HL-60/S4 treated with phorbol 12-myristate 13-acetate at 8.2 ng/mL for 4 days and 3 days (cell line): ENCODE measurements around the gene EIF4G2.

Experiments
- in situ Hi-C: fragments of 300-500 bp; cut with MboI; formaldehyde crosslinking; loops from 2 replicates; pipeline ENCODE4 v1.15.0; 2022; ENCODE audit warnings: low sequenced_read_pairs

EIF4G2 gene

DNA sequence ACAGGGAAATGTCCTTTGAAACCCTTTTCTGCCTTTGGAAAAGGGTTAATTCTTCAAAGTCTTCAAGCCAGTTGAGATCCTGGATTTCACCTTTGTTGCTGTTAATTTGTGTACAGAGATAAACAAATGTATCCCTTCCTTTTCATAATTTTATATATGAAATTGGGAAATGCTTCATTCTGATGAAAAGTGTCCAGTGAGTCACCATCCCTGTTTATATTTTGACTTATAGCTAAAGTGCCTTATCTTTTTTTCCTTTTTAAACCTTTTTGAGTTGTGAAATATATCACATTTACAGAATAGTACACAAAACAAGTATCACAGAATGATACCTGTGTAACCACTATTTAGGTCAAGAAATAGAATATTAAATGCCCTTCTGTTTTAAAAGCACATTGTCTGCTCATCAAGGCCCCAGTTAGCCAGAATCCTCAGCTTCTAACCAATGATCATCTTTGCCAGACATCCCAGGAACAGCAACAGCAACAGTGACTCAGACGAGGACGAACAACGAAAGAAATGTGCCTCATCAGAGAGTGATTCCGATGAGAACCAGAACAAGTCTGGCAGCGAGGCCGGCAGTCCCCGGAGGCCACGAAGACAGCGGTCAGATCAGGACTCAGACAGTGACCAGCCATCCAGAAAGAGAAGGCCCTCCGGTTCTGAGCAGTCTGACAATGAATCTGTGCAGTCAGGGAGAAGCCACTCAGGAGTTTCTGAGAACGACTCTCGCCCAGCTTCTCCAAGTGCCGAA is 30.3 kb downstream of the EIF4G2 start:
- in situ Hi-C loops, result loop anchor here (25.0 kb wide), 1 partner anchor 1009 kb away; no protein-coding TSS in a partner anchor

DNA sequence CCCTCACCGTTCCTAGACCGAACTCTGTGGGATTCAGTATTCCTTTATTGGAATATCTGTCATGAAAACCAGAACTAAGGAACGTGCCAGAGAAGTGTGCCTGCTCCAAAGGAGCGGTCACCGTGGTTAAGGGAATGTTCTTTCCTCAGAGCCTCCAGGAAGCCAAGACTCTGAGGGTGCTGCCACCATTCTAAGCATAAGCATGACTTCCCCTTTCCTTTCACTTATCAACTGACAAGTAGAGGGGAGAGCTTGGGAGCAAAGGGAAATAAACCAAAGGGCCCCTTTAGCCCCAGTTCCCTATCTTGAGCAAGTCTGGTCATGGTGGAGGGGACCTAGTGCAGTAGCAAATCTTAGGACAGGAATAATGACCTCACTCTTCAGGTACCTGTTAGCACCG is 30.9 kb downstream of the EIF4G2 start:
- in situ Hi-C loops, result loop anchor here (25.0 kb wide), 1 partner anchor 1009 kb away; no protein-coding TSS in a partner anchor

DNA sequence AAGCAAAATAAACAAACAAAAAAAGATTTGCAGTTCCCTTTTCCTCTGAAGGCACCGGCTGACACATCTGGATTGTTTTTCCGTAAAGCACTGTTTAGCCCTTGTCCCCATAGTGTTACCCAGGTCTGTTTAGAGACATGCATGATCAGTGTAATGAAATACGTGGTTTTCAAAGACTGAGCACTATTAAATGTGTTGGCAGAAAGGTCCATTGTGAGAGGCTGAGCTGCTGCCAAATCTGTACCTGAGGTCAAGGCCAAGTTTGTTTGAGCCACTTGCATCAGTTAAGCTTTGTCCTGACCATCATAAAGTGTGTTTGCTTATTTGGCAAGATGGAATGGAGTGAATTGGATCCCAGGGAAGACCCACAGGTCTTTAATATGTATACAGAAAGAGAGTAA is 31.3 kb downstream of the EIF4G2 start:
- in situ Hi-C loops, result loop anchor here (25.0 kb wide), 1 partner anchor 1010 kb away; no protein-coding TSS in a partner anchor

DNA sequence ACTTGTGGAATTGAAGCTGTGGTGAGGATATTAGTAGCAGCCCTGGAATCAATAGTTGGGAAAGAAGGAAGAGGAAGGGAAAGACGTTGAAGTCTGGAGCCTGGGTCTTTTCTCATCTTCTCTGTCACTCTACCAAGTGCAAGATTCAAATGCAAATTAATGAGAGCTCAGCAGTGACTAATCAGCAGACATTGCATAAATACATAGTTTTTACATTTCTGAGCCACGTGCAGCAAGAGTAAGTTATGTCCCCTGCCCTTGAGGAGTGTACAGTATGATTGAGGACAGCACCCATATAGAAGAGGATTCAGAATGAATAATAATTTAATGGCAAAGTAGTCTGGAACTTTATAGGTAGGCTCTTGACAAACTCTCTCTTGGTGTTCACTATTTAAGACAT is 33.9 kb downstream of the EIF4G2 start:
- in situ Hi-C loops, result loop anchor here (25.0 kb wide), 1 partner anchor 1012 kb away; no protein-coding TSS in a partner anchor

DNA sequence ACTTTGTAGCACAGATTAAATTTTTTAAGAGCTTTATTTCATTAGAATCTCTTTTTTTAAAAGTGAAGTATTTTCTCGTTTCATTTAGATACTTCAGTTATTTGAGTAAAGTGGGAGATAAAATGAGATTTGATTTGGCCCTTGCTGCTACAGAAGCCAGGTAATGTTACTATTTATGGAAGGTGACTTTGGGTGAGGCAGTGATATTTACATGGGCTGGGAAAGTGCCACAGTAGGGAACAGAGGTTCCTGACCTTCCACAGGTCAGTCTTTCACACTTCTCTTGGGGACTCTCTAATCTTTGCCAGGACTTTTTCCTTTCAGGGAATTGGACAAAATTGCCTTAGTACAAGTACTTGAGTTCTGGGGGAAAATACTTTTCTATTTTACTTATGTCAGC is 37.3 kb downstream of the EIF4G2 start:
- in situ Hi-C loops, result no loop called here

DNA sequence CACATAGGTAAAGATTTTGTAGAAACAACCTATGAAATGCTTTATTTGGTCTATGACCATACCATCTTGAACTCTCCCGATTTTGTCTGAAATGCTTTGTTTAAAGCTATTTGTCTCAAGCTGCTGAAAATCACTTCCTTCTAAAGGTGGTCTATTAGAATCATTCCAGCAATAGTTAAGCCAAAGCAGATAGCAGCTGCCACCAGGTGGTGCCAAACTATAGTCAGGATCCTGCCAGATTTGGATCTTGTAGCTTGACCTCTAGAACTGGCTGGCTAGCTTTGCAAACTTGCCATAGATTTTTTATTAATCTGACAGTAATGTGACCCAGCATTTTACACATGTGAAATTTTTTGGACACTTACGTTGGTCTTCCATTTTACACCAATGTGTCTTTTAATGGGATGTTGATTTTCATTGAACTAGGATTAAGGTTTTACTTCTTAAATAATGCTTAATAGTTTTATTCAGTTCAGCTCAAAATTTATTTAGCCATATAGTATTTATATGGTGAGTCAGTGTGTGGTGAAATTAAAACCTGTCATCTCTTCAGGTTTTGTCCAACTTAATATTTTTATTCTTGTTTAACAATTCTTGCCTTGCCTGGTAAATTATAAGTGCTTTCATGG is 38.0 kb downstream of the EIF4G2 start:
- in situ Hi-C loops, result no loop called here

DNA sequence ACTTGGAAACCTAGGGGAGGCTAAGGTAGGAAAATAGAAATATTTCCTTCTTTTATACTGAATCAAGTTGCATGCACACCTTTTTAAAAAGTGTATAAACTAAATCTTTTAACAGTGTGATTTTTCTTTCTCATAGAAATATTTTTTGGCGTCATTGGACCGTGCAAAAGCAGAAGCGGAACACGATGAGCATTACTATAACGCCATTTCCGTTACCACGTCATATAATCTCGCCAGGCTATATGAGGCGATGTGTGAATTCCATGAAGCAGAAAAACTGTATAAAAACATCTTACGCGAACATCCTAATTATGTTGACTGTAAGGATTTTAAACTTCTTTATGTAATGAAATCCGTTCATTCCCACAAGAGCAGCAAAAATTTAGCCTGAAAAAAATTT is 44.3 kb downstream of the EIF4G2 start:
- in situ Hi-C loops, result no loop called here

DNA sequence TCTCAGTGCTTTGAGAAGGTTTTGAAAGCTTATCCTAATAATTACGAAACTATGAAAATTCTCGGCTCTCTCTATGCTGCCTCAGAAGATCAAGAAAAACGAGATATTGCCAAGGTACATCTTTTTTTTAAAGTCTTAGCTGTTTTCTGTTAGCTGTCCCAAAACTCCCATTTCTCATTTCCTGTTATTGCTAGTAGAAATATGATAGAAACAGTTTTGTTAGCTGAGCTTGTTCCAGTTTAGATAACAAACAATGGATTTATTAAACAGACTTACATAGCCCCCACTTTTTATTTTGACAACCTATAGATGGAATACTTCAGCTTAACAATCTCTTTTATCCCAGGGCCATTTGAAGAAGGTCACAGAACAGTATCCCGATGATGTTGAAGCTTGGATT is 45.0 kb downstream of the EIF4G2 start:
- in situ Hi-C loops, result no loop called here

DNA sequence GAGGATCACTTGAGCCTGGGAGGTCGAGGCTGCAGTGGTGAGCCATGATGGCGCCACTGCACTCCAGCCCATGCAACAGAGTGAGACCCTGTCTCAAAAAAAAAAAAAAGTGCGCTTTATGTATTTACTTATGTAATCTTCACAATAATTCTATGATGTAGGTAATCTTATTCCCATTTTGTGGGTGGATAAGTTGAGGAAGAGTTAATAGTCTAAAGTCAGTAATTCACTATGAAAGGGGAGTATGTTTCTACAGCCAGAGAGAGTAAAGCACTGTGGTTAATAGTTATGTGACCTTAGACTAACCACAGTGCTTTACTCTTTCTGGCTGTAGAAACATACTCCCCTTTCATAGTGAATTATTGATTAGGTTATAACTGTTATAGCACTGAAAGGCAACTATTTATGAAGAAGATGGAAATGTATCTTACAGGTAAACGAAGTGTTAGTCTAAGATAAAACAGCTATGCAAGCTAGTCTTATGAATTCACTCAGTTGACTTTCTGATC is 45.8 kb downstream of the EIF4G2 start:
- in situ Hi-C loops, result no loop called here

DNA sequence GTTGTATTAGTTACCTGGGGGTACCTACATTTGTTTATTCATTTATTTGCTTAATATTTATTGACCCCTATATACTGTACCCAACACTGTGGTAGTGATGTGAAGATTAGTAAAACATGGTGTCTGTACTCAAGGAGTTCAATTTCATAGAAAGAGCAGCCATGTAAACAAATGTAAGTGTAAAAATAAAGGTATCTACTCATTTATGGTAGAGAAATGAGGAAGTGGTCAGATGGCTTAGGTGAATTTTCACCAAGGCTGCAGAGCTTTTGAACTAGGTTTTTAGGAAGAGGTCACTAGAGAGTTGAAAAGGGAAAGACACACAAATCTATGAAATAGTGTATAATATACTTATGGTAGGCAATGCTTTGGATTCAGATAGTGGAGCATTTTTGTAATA is 46.5 kb downstream of the EIF4G2 start:
- in situ Hi-C loops, result no loop called here

DNA sequence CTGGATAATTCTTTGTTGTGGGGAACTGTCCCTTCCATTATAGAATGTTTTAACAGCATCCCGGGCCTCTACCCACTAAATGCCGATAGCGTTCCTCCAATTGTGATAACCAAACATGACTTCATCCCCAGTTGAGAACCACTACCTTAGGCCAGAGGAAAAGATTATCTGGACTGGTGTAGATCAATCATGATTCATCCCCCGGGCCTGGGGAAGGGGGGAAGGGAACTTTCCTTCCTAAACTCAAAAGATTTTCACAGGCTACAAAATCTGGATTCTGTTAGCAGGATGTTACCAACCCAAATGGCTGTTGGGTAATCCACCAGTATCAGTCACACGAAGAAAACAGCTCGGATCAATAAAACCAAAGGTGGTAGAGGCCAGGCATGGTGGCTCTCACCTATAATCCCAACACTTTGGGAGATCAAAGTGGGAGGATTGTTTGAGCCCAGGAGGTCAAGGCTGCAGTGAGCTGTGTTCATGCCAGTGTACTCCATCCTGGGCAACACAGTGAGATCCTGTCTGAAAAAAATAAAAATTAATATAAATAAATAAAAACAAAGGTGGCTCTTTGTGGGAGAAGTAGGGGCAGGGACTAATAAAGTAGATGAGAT is 47.5 kb downstream of the EIF4G2 start:
- in situ Hi-C loops, result no loop called here

DNA sequence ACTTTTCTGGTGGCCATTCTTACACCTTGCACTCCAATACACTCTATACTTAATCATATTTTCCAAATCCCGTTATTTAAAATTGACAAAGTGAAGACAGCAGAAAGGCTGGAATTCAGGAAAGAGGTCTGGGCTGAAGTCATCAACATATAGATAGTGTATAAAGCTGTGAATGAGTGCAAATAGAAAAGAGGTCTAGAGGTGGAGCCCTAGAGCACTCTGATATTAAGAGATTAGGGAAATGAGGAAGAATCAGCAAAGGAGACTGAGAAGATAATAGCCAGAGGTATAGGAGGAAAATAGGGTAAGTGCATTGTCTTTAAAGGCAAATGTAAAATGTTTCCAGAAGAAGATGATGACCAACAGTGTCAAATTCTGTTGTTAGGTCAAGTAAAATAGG is 49.8 kb downstream of the EIF4G2 start:
- in situ Hi-C loops, result no loop called here

DNA sequence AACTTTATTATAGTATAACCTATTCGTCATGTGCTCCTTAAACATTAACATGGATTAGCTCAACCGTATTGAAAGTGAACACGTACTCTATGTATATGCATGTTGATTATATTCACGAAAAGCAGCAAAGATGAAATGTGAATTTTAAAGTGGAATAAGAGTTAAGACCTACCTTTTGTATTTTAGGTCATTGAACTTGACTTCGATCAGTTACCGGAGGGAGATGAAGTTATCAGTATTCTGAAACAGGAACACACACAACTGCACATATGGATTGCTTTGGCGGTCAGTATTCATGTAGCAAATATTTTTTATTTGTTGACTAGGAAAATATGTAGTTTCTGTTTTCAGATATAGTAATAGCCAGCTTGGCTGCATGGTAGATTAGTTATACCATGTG is 56.2 kb downstream of the EIF4G2 start:
- in situ Hi-C loops, result no loop called here

DNA sequence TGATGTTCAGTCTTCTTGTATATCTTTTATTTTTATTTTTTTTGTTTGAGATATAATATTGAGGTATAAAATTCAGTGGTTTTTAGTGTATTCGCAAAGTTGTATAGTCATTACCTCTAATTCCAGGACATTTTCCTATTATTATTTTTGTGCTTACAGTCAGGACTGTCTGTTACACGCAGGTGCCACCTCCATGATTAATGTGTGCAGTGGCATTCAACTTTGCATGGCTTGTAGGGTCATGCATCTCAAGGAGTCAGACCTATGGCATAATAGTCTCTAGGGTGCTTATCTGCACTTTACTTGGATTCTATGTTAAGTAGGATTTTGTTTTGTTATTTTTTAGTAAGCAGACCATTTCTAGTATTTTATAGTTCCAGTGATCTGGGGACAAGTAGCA is 56.7 kb downstream of the EIF4G2 start:
- in situ Hi-C loops, result no loop called here

DNA sequence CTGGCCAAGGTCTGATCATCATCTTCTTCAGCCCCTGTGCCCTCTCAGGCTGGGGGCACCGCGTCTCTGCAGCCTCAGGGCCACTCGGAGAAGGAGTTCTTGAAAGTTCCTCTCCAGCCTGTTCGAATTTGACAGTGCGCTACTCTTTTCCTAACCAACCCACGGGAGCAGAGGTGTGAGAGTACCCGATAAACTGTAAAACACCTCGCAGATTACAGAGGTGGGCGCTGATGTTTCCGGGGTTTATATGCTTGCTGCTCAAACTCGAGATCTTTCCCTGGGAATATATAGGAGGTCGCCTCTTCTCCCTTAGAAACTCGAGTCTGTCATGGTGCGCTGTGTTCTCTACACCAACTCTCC is 57.2 kb downstream of the EIF4G2 start:
- in situ Hi-C loops, result no loop called here

DNA sequence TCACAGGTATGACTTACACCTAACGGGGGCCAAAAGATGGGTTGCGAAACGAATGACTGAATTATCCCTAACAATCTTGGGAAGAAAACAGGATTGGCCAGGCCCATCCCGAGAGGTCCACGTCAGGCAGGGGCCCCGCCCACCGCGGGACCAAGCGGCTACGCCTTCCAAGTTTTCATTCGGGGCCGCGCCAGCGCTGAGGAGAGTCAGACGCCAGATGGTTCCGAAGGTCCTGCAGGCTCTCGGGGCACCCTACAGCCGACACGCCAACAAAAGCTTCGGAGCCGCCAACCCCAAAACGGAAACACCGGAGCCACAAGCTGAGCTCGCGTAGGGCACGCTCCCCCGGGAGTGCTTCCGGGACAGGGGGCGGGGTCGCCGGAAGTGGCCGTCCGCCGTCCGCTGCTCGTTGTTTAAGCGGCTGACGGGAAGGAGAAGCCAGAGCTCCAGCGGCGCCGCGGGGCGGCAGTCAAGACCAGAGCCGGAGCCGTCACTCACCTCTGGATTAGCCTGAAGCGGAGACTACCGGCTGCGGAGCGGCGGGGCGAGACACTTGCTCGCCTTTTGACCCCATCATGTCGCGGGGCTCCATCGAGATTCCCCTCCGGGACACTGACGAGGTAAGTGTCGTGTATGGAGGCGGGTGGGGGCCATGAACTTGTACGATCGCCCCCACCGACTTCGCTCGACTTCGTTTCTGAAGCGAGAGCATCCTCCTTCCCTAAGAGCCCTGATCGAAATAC is 57.7 kb downstream of the EIF4G2 start, which contains the start of gene CTR9:
Gene CTR9 (plus strand): TSS at position 409 of the 743 bp plus-strand sequence. CDS start 167 bp downstream, at position 576.
- in situ Hi-C loops, result no loop called here

DNA sequence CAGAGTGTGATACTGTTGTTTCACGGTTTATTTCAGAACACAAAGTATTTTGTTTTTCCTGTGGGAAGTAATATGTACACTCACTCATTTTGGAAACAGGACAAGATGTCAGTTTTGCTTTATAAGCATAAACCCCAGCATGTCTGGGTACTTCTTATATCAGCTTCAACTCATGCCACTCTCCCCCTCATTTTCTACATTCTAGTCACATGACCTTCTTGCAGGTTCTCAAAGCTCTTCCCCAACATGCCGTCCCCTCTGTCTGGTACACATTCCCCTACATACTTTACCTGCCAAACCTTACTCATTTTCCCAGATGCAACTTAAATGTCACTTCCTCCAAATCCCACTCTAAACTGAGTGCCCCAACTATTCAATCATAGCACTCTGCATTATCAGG is 59.2 kb downstream of the EIF4G2 start:
- in situ Hi-C loops, result loop anchor here (25.0 kb wide), 2 partner anchors 237 to 337 kb away; no protein-coding TSS in a partner anchor

DNA sequence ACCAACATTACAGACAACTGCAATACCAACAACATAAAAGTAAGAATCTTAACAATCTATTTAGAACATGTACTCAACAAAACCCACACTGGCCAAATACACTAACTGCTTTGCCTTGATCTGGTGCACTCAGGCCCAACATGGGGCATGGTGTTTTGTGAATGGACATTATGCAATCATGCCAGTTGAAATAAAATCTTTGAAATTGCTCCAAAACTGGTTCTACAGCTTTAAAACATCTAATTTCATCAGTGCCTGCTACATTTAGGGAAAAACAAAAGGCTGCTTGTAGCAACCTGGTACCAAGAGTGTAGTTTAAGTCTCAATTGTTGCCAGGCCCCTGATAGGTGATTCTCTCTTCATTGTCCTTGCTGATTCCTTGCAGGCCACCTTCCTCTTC is 61.0 kb downstream of the EIF4G2 start:
- in situ Hi-C loops, result loop anchor here (25.0 kb wide), 2 partner anchors 235 to 335 kb away; no protein-coding TSS in a partner anchor
